Measurements from ENCODE around the gene RNF166.

The RNF166 gene

DNA sequence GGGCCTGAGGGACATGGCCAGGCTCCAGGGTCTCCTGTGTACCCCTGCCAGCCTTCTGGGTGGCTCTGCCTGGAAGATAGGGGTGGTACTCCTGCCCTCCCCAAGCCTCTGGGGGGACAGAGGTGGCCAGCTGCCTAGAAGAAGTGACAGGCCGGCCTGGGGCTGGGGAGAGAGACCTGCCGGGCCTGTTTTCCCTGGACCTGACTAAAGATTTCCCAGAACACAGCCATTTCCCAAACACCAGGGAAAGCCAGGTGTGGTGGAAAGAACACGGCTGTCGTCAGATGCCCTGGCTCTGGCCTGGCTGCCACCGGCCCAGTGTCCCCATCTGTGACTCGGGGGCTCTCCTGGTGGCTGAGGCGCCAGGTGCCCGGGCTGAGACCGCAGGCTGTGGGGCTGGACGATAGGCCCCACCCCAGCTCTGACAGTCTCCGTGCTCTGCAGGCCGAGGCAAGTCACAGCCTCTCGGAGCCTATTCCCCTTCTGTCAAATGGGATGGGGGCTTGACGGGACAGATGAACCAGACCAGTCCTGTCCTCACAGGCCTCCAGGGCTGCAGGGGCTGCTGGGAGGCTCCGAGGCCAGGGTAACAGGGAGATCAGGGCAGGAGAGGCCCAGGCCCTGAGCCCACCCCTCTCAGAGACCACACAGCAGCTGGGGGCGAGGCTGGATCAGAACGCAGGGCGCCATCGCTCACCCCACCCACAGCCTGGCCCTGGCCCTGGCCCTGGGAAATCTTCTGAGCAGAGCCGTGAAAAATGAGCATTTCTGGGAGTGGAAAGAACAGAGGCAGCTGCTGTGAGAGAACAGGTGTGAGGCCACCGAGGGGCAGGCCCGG, 33.1 kb upstream of the RNF166 start:
- DNase-seq (ENCODE audit: low read depth in 3 of 3, low spot score in 1 of 3): no peak

DNA sequence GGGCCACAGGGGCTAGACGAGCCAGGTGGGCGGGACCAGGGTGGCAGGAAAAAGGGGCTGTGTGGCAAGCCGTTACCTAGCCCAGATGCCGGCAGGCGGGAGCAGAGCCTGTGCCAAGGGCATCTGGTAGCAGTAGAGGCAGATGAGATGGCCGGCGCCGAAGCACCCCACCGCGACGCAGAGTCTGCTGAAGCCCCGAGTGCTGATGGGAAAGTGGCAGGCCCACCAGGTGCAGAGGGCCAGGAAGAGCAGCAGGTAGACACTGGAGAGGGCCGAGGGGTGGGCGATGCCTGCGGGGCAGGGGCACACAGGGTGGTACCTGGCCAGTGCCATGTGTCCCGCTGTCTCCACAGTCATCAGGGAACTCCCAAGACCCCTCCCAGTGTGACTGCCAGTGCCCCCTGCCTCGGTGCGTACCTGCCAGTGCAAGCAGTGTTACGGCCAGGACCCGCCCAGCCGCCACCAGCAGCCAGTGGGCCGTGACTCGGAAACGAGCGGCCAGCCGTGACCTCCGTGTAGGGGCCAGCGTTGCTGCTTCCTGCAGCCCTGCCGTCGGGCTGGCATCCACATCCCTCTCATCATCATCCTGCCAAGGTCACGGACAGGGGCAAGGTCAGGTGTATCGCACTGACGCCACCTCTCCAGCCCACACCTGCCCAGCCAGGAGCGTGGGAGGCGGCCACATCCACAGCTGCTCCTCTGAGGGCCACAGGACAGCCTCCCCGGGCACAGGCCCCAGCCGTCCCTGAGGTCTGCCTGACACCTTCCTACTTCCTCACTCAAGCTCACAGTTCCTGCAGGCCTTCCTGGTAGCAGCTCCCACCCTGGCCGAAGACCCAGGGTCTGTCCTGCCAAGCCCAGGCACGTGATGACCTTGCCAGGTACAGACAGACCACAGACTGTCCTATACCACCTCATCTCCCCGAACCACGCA, 32.2 kb upstream of the RNF166 start:
- no peak for DNase-seq (ENCODE audit: low read depth in 3 of 3, low spot score in 1 of 3)

GRCh38 chr16:88737298-88738150, 31.3 kb upstream of the RNF166 start:
- DNase-seq (ENCODE audit: low read depth in 3 of 3, low spot score in 1 of 3): peak in 2 of 3 donors; percentile 61 to 67

DNA sequence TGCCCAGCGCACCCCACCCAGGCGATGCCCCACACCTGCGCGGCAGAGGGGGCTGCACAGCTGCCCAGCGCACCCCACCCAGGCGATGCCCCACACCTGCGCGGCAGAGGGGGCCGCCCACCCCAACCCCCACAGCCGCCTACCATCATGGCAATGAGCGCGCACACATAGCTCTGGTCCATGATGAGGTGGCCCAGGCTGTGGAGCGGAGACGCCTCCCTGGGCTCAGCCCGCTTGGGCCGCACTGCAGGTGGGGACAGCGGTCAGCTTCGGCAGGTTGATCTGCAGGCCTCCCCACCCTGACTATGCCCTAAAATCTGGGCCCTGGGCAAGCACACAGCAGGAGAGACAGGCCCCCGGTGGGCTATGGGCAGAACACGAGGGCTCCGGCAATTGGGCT, 30.3 kb upstream of the RNF166 start:
- DNase-seq (ENCODE audit: low read depth in 3 of 3, low spot score in 1 of 3): no peak

- DNase-seq (ENCODE audit: low read depth in 3 of 3, low spot score in 1 of 3): no peak
Observed at GRCh38 chr16:88736088-88736487, 29.9 kb upstream of the RNF166 start.

GRCh38 chr16:88735616-88736015, 29.4 kb upstream of the RNF166 start:
- DNase-seq (ENCODE audit: low read depth in 3 of 3, low spot score in 1 of 3): no peak

- DNase-seq (ENCODE audit: low read depth in 3 of 3, low spot score in 1 of 3): no peak
Observed at GRCh38 chr16:88735121-88735520, 28.9 kb upstream of the RNF166 start.

GRCh38 chr16:88734361-88734728, 28.1 kb upstream of the RNF166 start:
- DNase-seq (ENCODE audit: low read depth in 3 of 3, low spot score in 1 of 3): no peak

DNA sequence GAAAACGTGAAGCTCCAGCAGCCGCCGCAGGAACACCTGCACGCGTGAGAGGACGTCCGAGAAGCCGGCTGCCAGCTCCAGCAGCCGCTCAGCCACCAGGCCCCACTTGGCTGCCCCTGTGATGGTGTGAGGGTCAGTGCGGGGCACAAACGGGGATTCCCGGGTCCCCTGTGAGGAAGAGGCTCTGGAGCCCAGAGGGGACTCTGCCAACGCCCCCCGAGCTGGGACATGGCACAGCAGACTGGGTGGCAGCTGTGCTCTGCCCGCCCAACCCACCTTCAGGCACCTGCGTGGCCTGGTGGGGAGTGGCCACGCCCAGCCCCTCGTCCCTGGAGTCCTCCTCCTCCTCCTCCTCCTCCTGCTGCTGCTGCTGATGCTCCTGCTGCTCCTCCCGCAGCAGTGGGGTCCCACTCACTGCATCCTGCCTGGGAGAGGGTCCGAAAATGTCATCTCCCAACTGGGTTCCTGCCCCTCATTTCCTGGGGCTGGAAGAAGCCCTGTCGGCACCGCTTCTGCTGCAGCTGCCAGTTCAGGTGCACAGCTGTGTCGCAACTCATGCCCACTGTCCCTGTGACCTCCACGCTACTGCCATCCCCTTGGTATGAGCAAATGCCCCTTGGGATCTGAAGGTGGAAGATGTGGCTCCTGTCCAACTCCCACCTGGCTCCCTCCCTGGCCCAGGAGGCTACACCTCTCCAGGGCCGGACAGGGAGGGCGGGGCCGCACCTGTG, 27.6 kb upstream of the RNF166 start:
- no peak for DNase-seq (ENCODE audit: low read depth in 3 of 3, low spot score in 1 of 3)

- no peak for DNase-seq (ENCODE audit: low read depth in 3 of 3, low spot score in 1 of 3)
Observed at GRCh38 chr16:88732961-88733294, 26.7 kb upstream of the RNF166 start.

DNA sequence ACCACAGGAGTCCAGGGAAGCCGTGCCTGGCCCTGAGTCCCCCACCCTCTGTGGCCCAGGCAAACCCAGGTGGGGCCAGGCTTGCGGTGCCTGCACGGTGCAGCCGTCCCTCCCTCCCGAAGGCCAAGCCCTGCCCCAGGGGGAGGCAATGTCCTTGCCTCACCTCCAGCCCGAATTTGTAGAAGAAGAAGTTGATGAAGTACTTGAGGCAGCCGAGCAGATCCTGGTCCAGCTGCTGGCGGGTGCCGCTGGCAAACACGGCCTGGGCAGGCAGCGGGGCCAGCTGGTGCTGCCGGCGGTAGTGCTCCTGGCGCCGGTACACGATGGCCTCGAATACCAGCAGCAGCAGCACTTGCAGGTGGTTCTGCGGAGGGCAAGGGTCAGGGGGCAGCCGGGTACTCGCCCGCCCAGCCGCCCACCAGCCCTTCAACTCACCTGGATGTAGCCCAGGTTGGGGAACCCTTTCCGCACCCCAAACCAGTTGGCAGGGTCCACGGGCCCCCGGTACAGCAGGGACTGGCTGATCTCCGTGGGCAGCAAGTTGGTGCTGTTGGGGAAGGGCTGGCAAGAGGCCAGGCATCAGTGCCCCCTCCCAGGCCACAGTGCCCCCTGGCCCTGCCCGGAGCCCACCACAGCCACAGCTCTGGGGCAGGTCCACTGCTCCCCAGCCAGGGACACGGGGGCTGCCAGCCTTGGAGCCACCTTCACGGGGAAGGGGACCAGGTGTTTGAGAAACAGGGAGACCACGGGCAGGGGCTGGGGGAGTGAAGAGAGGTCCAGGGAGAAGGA, 26.2 kb upstream of the RNF166 start:
- no peak for DNase-seq (ENCODE audit: low read depth in 3 of 3, low spot score in 1 of 3)

GRCh38 chr16:88731699-88732098, 25.5 kb upstream of the RNF166 start:
- no peak for DNase-seq (ENCODE audit: low read depth in 3 of 3, low spot score in 1 of 3)

DNA sequence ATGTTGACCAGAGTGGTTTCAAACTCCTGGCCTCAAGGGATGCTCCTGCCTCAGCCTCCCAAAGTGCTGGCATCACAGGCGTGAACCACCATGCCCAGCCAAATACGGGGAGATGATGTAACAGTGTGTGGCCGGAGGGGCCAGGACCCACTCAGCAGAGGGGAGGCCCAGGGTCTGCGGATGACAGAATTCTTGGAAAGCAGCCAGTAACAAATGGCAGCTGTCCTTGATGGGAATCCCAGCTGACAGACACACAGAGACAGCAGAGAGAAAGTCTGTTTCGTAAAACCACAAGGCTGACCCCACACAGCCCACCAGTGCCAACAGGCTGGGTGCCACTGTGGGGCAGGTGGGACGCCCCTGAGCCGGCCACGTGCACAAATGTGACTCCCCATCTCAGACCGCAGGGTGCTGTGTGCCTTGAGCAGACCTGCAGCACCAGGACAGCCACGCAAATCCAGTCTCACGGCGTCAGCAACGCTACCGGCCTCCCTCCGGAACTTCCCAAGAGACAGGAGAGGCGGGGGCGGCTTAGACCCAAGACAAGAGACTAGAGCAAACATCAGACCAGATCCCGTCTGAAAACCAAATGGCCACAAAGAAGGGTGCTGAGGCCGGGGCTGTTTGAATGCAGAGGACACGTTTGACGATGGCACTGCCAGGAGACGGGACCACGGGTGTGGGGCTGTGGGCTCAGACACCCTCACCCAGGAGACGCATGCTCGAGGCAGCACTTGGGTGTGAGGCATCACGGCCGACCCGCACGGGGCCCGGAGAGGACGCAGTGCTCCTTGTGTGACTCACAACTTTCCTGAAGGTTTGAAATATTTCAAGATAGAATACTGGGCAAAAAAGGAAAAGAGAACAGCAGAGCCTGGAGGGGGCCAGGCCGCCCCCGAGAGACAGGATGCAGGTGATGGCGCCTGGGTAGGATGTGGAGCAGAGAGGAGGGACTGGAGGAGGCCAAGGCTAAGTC, 24.7 kb upstream of the RNF166 start:
- no peak for DNase-seq (ENCODE audit: low read depth in 3 of 3, low spot score in 1 of 3)

DNA sequence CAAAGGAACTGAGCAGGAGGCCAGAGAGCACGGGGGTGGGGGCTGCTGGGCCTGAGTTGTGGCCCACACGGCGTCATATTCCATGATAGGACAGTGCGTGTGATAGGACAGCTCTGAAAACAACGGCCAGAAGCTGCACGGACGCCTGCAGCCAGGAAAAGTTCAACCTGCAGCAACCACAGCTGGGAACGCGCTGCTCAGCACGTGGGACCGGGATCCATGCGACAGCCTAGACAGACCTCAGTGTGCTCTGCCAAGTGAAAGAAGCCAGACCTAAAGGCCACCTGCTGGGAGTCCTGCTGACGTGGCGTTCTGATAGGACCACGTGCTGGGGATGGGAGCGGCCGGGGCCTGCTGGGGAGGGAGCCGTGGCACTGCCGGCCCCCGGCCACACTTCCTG, 21.7 kb upstream of the RNF166 start:
- no peak for DNase-seq (ENCODE audit: low read depth in 3 of 3, low spot score in 1 of 3)

GRCh38 chr16:88726981-88727380, 20.8 kb upstream of the RNF166 start:
- no peak for DNase-seq (ENCODE audit: low read depth in 3 of 3, low spot score in 1 of 3)

DNA sequence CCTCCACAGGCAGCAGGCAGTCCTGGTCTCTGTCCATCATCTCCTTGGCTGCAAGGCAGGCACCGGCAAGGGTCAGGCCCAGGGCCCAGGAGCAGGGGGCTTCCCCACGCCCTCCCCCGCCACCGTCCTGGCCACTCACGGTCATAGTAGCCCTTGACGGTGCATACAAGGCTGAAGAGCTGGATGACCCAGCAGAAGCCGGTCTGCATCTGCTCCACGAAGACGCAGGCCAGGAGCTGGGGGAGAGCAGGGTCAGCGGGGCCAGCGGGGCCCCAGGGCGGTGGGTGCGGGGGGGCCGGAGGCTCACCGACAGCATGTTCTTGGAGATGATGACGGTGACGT, 20.2 kb upstream of the RNF166 start:
- no peak for DNase-seq (ENCODE audit: low read depth in 3 of 3, low spot score in 1 of 3)

DNA sequence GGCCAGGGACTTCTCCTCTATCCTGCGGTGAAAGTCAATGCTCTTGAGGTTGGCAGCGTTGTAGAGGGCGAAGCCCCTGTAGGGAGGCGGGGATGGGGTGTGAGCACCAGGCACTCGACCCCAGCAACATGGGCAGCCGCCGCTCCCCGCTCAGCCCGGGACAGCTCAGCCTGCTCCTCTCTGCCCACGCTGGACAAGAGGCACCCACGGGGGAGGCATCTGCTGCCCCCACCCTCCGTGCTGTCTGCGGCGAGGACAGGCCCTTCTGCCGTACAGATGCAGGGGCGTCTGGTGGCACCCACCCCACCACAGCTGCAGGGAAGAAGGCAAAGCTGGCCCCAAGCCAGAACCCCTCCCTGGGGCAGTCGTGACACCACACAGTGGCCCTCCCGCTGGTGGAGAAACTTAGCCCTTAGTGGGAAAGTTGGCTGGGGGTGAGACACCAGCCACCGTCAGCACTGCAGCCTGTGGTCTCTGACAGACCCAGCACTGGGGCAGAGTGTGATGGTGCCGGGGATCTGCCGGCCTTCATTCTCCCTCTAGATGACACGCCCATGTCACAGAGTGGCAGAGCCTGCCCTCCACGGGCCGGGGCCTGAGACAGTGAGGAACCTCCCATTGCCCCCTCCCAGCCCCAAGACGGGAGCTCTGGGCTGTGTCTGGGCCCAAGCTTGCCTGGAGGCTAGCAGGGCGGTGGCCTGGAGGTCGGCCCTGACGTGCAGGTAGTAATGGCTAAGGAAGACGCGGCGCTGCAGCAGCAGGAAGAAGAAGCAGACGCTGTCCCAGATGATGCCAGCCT, 19.6 kb upstream of the RNF166 start:
- DNase-seq (ENCODE audit: low read depth in 3 of 3, low spot score in 1 of 3): no peak

All from stimulated activated CD4-positive, alpha-beta T cell treated with anti-CD3 and anti-CD28 coated beads, TNF-alpha, amount 100 ng/mL, for 1 hour (primary cell).